ENCODE results near the gene KRT86.

DNA sequence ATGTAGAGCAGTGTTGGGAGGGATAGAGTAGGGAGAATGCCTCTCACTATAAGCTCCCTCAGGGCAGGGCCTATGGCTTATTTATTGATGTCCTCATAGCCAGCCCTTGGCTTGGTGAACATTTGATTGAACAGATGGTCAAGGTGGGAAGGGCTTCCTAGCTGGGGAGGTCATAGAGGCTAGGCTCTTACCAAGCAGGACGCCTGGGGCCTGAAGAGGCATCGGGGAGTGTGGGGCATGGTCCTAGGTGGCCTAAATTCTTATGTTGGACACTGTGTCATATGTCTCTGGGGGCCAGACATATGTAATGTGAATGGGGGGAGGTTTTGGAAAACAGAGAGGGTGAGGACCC is 17.9 kb upstream of the KRT86 start:
- TF ChIP-seq, protein P1, sequence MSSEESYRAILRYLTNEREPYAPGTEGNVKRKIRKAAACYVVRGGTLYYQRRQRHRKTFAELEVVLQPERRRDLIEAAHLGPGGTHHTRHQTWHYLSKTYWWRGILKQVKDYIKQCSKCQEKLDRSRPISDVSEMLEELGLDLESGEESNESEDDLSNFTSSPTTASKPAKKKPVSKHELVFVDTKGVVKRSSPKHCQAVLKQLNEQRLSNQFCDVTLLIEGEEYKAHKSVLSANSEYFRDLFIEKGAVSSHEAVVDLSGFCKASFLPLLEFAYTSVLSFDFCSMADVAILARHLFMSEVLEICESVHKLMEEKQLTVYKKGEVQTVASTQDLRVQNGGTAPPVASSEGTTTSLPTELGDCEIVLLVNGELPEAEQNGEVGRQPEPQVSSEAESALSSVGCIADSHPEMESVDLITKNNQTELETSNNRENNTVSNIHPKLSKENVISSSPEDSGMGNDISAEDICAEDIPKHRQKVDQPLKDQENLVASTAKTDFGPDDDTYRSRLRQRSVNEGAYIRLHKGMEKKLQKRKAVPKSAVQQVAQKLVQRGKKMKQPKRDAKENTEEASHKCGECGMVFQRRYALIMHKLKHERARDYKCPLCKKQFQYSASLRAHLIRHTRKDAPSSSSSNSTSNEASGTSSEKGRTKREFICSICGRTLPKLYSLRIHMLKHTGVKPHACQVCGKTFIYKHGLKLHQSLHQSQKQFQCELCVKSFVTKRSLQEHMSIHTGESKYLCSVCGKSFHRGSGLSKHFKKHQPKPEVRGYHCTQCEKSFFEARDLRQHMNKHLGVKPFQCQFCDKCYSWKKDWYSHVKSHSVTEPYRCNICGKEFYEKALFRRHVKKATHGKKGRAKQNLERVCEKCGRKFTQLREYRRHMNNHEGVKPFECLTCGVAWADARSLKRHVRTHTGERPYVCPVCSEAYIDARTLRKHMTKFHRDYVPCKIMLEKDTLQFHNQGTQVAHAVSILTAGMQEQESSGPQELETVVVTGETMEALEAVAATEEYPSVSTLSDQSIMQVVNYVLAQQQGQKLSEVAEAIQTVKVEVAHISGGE (tag by site-specific recombination; conservative IDR thresholded peaks at IDR 0.05; ENCODE audit: low read depth), result no peak
- TF ChIP-seq ZNF404 (tag by site-specific recombination; IDR thresholded peaks at IDR 0.05), result no peak
- no peak for TF ChIP-seq CTCF (tag by site-specific recombination; IDR thresholded peaks at IDR 0.05)
- no peak for TF ChIP-seq ZNF391 (tag by site-specific recombination; IDR thresholded peaks at IDR 0.05; ENCODE audit: borderline replicate concordance, low read depth)
